Measurements from ENCODE around the gene SNX1. TPM values are rescaled to one million over a fixed set of nuclear protein-coding genes. Genes with fewer than 3 reads are reported as not detected.
A peak's percentile ranks its signal among the peaks of the same experiment; 100 is the strongest.

The SNX1 gene
- total and polyA plus RNA-seq, 2 of the 13 experiments (the other 11 are each of a cell fraction or from before 2014, with no cell fraction given): 29.3 to 60.1 TPM

- TF ChIP-seq FOXO4 (CRISPR knock-in tag; conservative IDR thresholded peaks at IDR 0.05) (no peak), ZNF143 (CRISPR knock-in tag; IDR thresholded peaks at IDR 0.05) (peak; percentile 50; the same call in 1 of the 2 replicates), ZSCAN21 (CRISPR knock-in tag; IDR thresholded peaks at IDR 0.05; ENCODE audit: borderline replicate concordance) (no peak), ZSCAN25 (CRISPR knock-in tag; IDR thresholded peaks at IDR 0.05) (no peak), FOXA1 (IDR thresholded peaks at IDR 0.05) (no peak), FOXA1 (CRISPR knock-in tag; IDR thresholded peaks at IDR 0.05) (no peak), SUZ12 (IDR thresholded peaks at IDR 0.05; ENCODE audit: low read depth, low read length) (no peak), STAG1 (CRISPR knock-in tag; IDR thresholded peaks at IDR 0.05) (peak; percentile 37)
These were observed 53.6 kb downstream of the SNX1 start (continued) for GRCh38 chr15:64149424-64149823.

- no peaks in the 10 kb centered on the region for H3K27me3 ChIP-seq (ENCODE audit: control insufficient read depth in 1 of 2, insufficient read depth in 2 of 2, low read length in 2 of 2)
- H4K20me1 ChIP-seq (ENCODE audit: insufficient read depth, low read length): peaks cover 8% of the 10 kb centered on the region
- POLR2A ChIA-PET: interaction anchor here (1.1 to 3.7 kb wide), 5 partner anchors 13 to 78 kb away, joined by 3 to 17 read pairs (median 4); partner anchors contain the start of genes CIAO2A and PPIB
- H3K4me3 ChIP-seq (replicated peaks in 1 of 3; ENCODE audit: insufficient read depth in 1 of 3, low read depth in 2 of 3, low read length in 3 of 3): no peak overlapping the region
- 79% methylated on average over 6 of the region's 9 CpGs for WGBS (ENCODE audit: low lambda C conversion rate)
- peaks cover 65% of the 10 kb centered on the region for H3K4me1 ChIP-seq (ENCODE audit: insufficient read depth, low read length)
- peaks cover 0 to 3% of the 10 kb centered on the region in 2 experiments; a peak in 2 of 5 replicates for H3K36me3 ChIP-seq (replicated peaks in 1 of 2; ENCODE audit: control insufficient read depth in 1 of 2, insufficient read depth in 2 of 2, low read length in 2 of 2)
- ATAC-seq: no peak
- no peak for FAIRE-seq
- H3K79me2 ChIP-seq (ENCODE audit: insufficient read depth, low read length): no peaks in the 10 kb centered on the region
- H3K9me3 ChIP-seq (ENCODE audit: low read length): no peaks in the 10 kb centered on the region
- intact Hi-C loops (cut with micrococcal nuclease; ENCODE audit: unreplicated experiment): no loop called here
- no peak overlapping the region for H3K4me2 ChIP-seq (ENCODE audit: low read depth, low read length)
- no peak for DNase-seq (ENCODE audit: low spot score)
- BruUV-seq (replicated peaks): no TSS peak
- TF ChIP-seq THYN1 (CRISPR knock-in tag; IDR thresholded peaks at IDR 0.05; ENCODE audit: borderline replicate concordance, low read depth) (no peak), NFAT5 (CRISPR knock-in tag; IDR thresholded peaks at IDR 0.05) (no peak), AGO2 (optimal IDR thresholded peaks at IDR 0.05; ENCODE audit: low read depth, low read length) (peak; percentile 29)
- in situ Hi-C loops (cut with HindIII; ENCODE audit: extremely low pct_ligation_motif_present, low pct_unique_long_range_greater_than_20kb): loop anchor here (5.0 kb wide), 1 partner anchor 53 kb away; the partner anchor contains the start of gene SNX1
- H3K9ac ChIP-seq (ENCODE audit: insufficient read depth, low read depth, low read length): no peak overlapping the region
- H3K27ac ChIP-seq (ENCODE audit: extremely low read length, insufficient read depth, low read length): no peak overlapping the region
- no peak overlapping the region for H2AFZ ChIP-seq (ENCODE audit: low read length)
- CTCF ChIA-PET (ENCODE audit: low intra/inter-chr PET ratio, low total read pairs): no interaction called here
These were observed 54.3 kb downstream of the SNX1 start for GRCh38 chr15:64149893-64150578.

All from HepG2 (cell line).